Measurements from ENCODE around the gene ANO10. TPM values are rescaled to one million over a fixed set of nuclear protein-coding genes. Genes with fewer than 3 reads are reported as not detected.

Gene ANO10
- total RNA-seq, 1 experiment from 2014 or later, result 9.7 TPM

DNA sequence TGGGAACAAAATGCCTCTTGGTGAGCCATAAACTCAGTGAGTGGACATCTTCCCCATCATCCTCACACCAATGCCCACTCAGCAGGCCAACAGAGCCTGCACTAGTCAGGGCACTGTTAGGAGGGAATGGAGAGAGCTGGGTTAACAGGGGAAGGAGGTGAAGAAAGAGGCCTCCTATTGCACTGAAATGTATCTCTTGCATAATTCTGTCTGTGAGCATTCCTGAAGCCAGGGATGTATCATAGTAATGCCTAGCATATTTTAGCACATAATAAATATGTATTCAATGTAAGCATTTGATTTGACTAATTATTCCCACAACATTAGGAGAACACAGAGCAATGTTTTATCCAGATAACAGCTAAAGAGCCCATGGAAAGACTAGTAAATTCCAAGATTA, 81.2 kb downstream of the ANO10 start:
- Histone ChIP-seq H3K36me3 (ENCODE audit: insufficient read depth, low read length, poor library complexity, severe bottlenecking) (no peaks in the 10 kb centered on the region), H3K27me3 (replicated peaks; ENCODE audit: insufficient read depth, low read depth, low read length, poor library complexity) (no peaks in the 10 kb centered on the region), H3K27ac (ENCODE audit: low read depth, low read length, poor library complexity, severe bottlenecking) (no peak overlapping the region), H3K4me3 (ENCODE audit: low read depth, low read length, poor library complexity, severe bottlenecking) (no peak overlapping the region), H3K4me1 (ENCODE audit: insufficient read depth, low read length, poor library complexity, severe bottlenecking) (no peaks in the 10 kb centered on the region), H3K9me3 (ENCODE audit: low read depth, low read length, poor library complexity, severe bottlenecking) (no peaks in the 10 kb centered on the region)
- no peak for DNase-seq (ENCODE audit: low spot score)
- CTCF ChIA-PET, result no interaction called here
- POLR2A ChIA-PET (ENCODE audit: low non-redundant PET), result no interaction called here
- no TSS peak for BruUV-seq (replicated peaks)
- TF ChIP-seq EZH2 (IDR thresholded peaks at IDR 0.05; ENCODE audit: borderline replicate concordance, low read depth, low read length, poor library complexity, severe bottlenecking), result no peak
- TF ChIP-seq, protein P1, sequence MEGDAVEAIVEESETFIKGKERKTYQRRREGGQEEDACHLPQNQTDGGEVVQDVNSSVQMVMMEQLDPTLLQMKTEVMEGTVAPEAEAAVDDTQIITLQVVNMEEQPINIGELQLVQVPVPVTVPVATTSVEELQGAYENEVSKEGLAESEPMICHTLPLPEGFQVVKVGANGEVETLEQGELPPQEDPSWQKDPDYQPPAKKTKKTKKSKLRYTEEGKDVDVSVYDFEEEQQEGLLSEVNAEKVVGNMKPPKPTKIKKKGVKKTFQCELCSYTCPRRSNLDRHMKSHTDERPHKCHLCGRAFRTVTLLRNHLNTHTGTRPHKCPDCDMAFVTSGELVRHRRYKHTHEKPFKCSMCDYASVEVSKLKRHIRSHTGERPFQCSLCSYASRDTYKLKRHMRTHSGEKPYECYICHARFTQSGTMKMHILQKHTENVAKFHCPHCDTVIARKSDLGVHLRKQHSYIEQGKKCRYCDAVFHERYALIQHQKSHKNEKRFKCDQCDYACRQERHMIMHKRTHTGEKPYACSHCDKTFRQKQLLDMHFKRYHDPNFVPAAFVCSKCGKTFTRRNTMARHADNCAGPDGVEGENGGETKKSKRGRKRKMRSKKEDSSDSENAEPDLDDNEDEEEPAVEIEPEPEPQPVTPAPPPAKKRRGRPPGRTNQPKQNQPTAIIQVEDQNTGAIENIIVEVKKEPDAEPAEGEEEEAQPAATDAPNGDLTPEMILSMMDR (conservative IDR thresholded peaks at IDR 0.05; ENCODE audit: low read depth, low read length), result no peak
- intact Hi-C loops (cut with micrococcal nuclease; ENCODE audit: unreplicated experiment), result loop anchor here (5.0 to 10.0 kb wide), 2 partner anchors 222 to 654 kb away; no protein-coding TSS in a partner anchor

DNA sequence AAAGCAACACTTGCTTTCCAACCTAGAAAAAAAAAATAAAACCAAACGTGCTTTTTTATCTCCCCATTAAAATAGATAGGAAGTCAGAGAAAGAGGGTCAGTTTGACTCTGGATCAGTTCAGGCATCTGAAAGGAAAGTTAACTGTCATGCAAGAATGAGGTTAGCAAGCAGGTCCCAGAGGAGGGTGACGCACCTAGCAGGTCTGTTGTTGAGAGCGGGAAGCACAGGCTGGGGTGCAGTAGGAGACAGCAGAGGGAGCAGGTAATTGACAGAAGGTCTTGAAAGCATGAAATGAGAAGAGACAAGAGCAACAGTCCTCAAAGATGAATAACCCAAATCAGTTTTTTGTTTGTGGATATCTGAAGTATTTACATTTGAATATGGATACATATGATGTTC, 82.5 kb downstream of the ANO10 start:
- DNase-seq (ENCODE audit: low spot score), result no peak
- no peak for TF ChIP-seq EZH2 (IDR thresholded peaks at IDR 0.05; ENCODE audit: borderline replicate concordance, low read depth, low read length, poor library complexity, severe bottlenecking)
- TF ChIP-seq, protein P1 (conservative IDR thresholded peaks at IDR 0.05; ENCODE audit: low read depth, low read length), result no peak
- no TSS peak for BruUV-seq (replicated peaks)
- H3K27ac ChIP-seq (ENCODE audit: low read depth, low read length, poor library complexity, severe bottlenecking), result no peak overlapping the region
- CTCF ChIA-PET, result no interaction called here
- POLR2A ChIA-PET (ENCODE audit: low non-redundant PET), result no interaction called here
- H3K4me1 ChIP-seq (ENCODE audit: insufficient read depth, low read length, poor library complexity, severe bottlenecking), result no peaks in the 10 kb centered on the region
- intact Hi-C loops (cut with micrococcal nuclease; ENCODE audit: unreplicated experiment), result no loop called here
- no peak overlapping the region for H3K4me3 ChIP-seq (ENCODE audit: low read depth, low read length, poor library complexity, severe bottlenecking)
- no peaks in the 10 kb centered on the region for H3K27me3 ChIP-seq (replicated peaks; ENCODE audit: insufficient read depth, low read depth, low read length, poor library complexity)
- H3K9me3 ChIP-seq (ENCODE audit: low read depth, low read length, poor library complexity, severe bottlenecking), result no peaks in the 10 kb centered on the region
- H3K36me3 ChIP-seq (ENCODE audit: insufficient read depth, low read length, poor library complexity, severe bottlenecking), result no peaks in the 10 kb centered on the region

GRCh38 chr3:43537225-43537624, 84.6 kb downstream of the ANO10 start:
- Histone ChIP-seq H3K4me1 (ENCODE audit: insufficient read depth, low read length, poor library complexity, severe bottlenecking) (no peaks in the 10 kb centered on the region), H3K27me3 (replicated peaks; ENCODE audit: insufficient read depth, low read depth, low read length, poor library complexity) (no peaks in the 10 kb centered on the region), H3K27ac (ENCODE audit: low read depth, low read length, poor library complexity, severe bottlenecking) (no peak overlapping the region), H3K9me3 (ENCODE audit: low read depth, low read length, poor library complexity, severe bottlenecking) (no peaks in the 10 kb centered on the region), H3K36me3 (ENCODE audit: insufficient read depth, low read length, poor library complexity, severe bottlenecking) (no peaks in the 10 kb centered on the region), H3K4me3 (ENCODE audit: low read depth, low read length, poor library complexity, severe bottlenecking) (no peak overlapping the region)
- intact Hi-C loops (cut with micrococcal nuclease; ENCODE audit: unreplicated experiment), result no loop called here
- POLR2A ChIA-PET (ENCODE audit: low non-redundant PET), result no interaction called here
- BruUV-seq (replicated peaks), result no TSS peak
- TF ChIP-seq, protein P1 (conservative IDR thresholded peaks at IDR 0.05; ENCODE audit: low read depth, low read length), result no peak
- no peak for TF ChIP-seq EZH2 (IDR thresholded peaks at IDR 0.05; ENCODE audit: borderline replicate concordance, low read depth, low read length, poor library complexity, severe bottlenecking)
- CTCF ChIA-PET, result no interaction called here
- no peak for DNase-seq (ENCODE audit: low spot score)
